Subcutaneous adipose tissue (tissue), 4 donors: ENCODE data around the gene KIFAP3. TPM values are rescaled to one million over a fixed set of nuclear protein-coding genes. Genes with fewer than 3 reads are reported as not detected.

ENCODE experiments used
- total RNA-seq, 4 donors: library from RNA; depleted of rRNA; stranded (reverse); fragments of >200 nt; gene quantifications; one replicate each; pipeline ENCODE4 v1.1.0, GENCODE V29; 2016
- TF ChIP-seq, protein P1 (sequence below): fragments of 450-650 bp; IDR thresholded peaks from one replicate; pipeline ENCODE4 v1.5.1; 2016; ENCODE audit warnings: low read depth, mild to moderate bottlenecking, control low read depth, antibody characterized with exemption, moderate library complexity

KIFAP3 gene
- total RNA-seq, 4 donors from 2014 or later: 23.4 to 35.2 (median 30.4) TPM

DNA sequence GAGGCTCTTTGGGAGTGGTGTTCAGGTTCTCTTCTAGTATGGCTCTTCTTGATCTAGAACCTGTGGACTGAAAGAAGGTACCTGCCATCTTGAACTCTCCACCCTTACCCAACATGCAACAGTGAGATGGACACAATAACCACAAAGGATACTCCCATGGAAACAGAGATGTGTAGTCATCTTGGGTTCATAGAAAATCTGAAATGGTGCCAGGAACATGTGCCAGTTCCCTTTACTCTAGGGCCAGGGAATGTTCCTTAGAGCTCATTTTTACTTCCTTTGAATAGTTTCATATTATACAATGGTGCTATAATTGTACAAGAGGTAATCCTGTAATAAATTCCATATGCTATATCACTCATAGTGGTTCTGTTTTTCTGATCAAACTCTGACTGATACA is 167.6 kb downstream of the KIFAP3 start:
- TF ChIP-seq, protein P1, sequence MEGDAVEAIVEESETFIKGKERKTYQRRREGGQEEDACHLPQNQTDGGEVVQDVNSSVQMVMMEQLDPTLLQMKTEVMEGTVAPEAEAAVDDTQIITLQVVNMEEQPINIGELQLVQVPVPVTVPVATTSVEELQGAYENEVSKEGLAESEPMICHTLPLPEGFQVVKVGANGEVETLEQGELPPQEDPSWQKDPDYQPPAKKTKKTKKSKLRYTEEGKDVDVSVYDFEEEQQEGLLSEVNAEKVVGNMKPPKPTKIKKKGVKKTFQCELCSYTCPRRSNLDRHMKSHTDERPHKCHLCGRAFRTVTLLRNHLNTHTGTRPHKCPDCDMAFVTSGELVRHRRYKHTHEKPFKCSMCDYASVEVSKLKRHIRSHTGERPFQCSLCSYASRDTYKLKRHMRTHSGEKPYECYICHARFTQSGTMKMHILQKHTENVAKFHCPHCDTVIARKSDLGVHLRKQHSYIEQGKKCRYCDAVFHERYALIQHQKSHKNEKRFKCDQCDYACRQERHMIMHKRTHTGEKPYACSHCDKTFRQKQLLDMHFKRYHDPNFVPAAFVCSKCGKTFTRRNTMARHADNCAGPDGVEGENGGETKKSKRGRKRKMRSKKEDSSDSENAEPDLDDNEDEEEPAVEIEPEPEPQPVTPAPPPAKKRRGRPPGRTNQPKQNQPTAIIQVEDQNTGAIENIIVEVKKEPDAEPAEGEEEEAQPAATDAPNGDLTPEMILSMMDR: no peak

DNA sequence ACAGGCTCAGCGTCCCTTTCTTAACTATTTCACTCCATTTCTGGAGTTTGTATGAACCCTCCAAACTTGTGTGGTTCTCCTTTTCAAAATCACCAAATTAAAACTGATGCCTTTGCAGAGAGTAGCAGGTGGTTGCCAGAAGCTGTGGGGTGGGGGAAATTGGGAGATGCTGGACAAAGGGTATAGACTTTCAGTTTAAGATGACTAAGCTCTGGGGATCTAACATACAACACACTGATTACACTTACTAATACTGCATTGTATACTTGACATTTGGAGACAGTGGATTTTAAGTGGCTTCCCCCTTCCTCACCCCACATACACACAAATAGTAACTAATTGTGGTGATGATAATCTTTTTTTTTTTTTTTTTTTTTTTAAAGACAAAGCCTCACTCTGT is 169.7 kb downstream of the KIFAP3 start:
- TF ChIP-seq, protein P1: no peak

DNA sequence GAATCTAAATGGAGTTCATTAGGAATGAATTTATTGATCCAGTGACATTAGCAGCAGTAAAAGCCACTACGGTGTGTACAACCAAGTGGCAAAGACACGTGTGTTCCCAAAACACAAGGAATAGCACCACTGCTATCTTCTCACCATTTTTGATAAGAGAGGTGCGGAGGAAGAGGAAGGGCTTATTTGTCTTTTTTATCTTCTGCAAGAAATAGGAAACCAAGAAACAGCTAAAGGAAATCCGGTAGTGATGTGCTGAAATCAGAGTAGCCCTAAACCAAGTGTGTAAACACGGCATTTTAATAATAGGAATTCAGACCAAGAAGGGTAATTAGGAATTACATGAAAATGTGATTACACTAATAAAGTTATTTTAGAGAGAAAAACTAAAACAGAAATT is 171.7 kb downstream of the KIFAP3 start:
- TF ChIP-seq, protein P1: no peak

DNA sequence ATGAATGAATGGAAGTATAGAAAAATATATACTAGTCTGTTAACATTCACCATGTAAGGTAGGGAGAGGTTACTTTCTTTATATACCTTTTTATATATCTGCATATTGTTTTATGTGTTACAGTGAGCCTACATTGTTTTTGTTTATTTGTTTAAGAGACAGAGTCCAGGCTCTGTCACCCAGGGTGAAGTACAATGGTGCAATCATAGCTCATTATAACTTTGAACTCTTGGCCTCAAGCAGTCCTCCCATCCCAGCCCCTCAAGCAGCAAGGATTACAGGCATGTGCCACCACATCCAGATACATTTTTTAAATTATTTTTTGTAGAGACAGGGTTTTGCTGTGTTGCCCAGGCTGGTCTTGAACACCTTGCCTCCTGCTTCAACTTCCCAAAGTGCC is 173.4 kb downstream of the KIFAP3 start:
- TF ChIP-seq, protein P1: no peak

DNA sequence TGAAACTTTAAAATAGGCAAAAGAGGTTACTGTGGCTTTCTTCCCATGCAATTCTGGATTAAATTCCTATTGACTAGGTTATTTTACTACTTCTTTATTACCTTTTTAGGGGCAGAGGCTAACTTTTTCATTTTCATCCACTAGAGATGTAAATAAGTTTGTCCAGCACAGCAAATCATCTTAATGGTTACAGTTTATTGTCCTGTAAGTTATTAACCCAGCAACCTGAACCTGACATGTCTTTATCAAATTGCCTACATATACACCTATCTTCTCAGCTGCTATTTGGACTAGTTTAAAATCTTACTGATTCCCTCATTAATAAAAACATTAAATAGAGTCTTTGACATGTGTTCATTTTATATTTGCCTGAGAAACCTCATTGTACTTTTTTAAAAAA is 173.9 kb downstream of the KIFAP3 start:
- TF ChIP-seq, protein P1: no peak

DNA sequence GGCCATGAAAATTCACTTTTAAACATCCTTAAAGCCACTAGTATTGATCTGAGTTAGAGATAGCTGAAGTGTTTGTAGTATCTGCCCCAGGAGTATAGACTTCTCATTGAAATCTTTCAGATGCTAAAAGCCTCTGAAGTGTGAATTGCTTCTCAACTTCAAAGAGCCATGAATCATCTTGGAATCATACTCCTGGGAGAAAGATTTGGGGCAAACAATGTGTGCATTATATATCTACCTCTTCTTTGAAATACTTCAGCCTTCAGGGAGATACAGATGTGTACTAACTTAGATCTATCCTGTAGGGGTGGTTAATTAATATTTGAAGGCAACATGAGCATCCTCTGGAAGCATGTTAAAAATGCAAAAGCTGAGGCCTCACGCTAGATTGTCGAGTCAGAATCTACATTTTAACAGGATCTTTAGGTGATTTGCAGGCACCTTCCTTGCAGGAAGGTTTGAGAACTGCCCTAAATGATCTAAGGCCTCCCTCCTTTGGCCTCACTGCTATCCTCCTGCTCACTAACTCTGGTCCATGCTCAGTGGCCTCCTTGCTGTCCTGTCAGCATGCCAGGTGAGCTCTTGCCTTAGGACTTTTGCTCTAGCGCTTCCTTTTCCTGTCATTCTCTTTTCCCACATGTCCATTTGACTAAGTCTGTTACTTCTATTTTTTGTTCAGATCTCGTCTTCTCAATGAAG is 174.8 kb downstream of the KIFAP3 start:
- TF ChIP-seq, protein P1: no peak

DNA sequence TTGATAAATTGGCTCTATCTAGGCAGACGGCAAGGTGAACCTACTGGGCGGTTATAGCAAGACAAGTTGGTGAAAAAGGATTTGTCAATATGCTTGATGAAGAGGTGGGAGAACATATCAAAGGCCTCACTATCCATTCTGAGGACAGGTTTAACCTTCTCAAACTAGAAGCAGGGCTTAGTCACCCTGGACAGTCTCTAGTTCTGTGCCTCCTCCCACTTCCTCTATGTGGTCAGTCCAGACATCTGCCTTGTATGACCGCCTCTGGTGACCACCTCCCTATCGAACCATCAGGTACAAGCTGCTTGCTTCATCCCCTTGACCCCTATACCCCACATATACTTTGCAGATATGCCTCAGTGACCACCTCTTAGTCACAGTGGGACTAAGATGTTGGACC is 178.5 kb downstream of the KIFAP3 start:
- TF ChIP-seq, protein P1: no peak
